ENCODE data around the gene CCR5. TPM values are rescaled to one million over a fixed set of nuclear protein-coding genes. Genes with fewer than 3 reads are reported as not detected.

CCR5 gene
- total RNA-seq, 4 donors from 2014 or later = 1.1 to 3.7 (median 1.4) TPM; not detected in 1

DNA sequence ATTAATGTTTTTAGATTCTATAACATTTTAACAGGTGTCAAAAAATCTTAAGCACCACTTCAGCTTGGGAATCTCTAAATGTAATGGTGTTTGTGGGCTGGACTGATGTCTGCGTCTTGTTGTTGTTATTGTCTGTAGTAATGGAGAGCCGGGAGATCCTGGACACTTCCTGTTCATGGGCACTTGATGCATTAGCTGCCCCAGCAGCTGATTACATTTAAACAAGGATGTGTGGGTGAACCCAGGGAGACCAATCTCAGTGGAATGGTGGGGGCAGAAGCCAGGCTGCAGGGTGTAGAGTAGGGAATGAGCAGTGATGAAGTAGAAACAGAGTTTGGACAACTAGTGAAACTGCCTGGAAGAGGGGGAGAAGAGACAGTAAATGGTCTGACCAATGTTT is 28.4 kb downstream of the CCR5 start:
- intact Hi-C loops (cut with DNase I; ENCODE audit: low total_unique reads) (no loop called here), in situ Hi-C loops (cut with MboI; ENCODE audit: low pct_ligation_motif_present in 1 of 4, low pct_unique_long_range_greater_than_20kb in 1 of 4, low sequenced_read_pairs in 3 of 4) (loop anchor here in 1 of 4 donors (25.0 kb wide), 1 partner anchor 462 kb away; the partner anchor contains the start of gene CXCR6)
- Histone ChIP-seq H3K36me3 (no peaks in the 10 kb centered on the region), H3K27ac (no peak overlapping the region), H3K27me3 (no peaks in the 10 kb centered on the region), H3K9me3 (no peaks in the 10 kb centered on the region), H3K4me3 (no peak overlapping the region), H3K4me1 (no peaks in the 10 kb centered on the region)
- TF ChIP-seq POLR2AphosphoS5 (IDR thresholded peaks at IDR 0.05) = no peak
- TF ChIP-seq POLR2A (IDR thresholded peaks at IDR 0.05) = no peak
- no peak for TF ChIP-seq CTCF (IDR thresholded peaks at IDR 0.05)
- no peak for TF ChIP-seq EP300 (IDR thresholded peaks at IDR 0.05; ENCODE audit: low read depth)
- DNase-seq = no peak
- 83% methylated on average over 1 to 2 of the region's 2 CpGs for WGBS, 2 donors (ENCODE audit: low coverage in 1 of 2)

DNA sequence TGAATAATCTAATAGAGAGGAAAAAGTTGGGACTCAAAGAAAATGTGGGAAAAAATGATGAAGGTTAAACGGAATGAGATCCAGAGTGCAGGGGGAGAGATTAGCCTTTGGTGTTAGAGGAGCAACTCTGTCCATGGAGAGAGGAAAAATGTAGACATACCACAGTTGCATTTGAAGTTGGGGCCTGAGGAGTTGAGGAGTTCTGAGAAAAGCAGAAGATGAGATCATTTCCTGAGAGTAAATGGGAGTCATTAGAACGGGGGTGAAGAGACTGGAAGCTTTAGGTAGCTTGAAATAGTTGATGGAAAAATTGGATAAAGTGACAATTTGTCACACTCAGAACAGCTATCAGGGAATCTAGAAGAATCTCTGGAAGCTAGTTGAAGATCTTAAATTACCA is 28.8 kb downstream of the CCR5 start:
- no peaks in the 10 kb centered on the region for H3K36me3 ChIP-seq
- no peak overlapping the region for H3K4me3 ChIP-seq
- intact Hi-C loops (cut with DNase I; ENCODE audit: low total_unique reads) (no loop called here), in situ Hi-C loops (cut with MboI; ENCODE audit: low pct_ligation_motif_present in 1 of 4, low pct_unique_long_range_greater_than_20kb in 1 of 4, low sequenced_read_pairs in 3 of 4) (loop anchor here in 1 of 4 donors (25.0 kb wide), 1 partner anchor 462 kb away; the partner anchor contains the start of gene CXCR6)
- H3K27ac ChIP-seq = no peak overlapping the region
- DNase-seq = no peak
- no peaks in the 10 kb centered on the region for H3K9me3 ChIP-seq
- WGBS, 2 donors (ENCODE audit: low coverage in 1 of 2) = 40 to 61% methylated on average over 1 to 2 of the region's 2 CpGs
- TF ChIP-seq POLR2AphosphoS5 (IDR thresholded peaks at IDR 0.05) = no peak
- no peak for TF ChIP-seq CTCF (IDR thresholded peaks at IDR 0.05)
- TF ChIP-seq POLR2A (IDR thresholded peaks at IDR 0.05) = no peak
- no peak for TF ChIP-seq EP300 (IDR thresholded peaks at IDR 0.05; ENCODE audit: low read depth)
- no peaks in the 10 kb centered on the region for H3K27me3 ChIP-seq
- peaks cover 0 to 3% (median 1%) of the 10 kb centered on the region in 4 donors for H3K4me1 ChIP-seq

DNA sequence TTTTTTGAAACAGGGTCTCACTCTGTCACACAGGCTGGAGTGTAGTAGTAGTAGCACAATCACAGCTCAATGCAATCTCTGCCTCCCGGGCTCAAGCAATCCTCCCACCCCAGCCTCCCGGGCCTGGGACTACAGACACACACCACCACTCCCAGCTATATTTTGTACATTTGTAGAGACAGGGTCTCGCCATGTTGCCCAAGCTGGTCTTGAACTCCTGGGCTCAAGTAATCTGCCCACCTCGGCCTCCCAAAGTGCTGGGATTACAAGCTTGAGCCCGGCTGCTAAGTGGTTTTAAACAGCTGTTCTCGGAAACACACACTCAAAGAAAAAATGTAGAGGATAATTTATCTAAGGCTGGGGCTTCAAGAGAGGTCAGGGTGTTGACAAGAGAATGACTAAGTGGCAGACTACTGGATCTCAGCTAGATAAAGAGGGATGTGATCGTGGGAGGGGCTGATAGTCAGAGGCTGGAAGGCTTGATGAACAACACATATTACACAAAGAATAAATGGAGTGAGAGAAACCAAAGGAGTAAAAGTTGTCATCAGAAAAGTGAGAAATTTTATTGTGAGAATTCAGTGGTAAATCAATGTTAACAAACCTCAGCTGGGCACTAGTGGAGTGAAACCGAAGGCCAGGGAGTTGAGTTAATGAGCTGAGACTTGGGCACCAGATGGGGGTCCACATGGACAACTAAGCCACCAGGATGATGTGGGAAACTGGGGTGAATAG is 29.4 kb downstream of the CCR5 start:
- in situ Hi-C loops (cut with MboI; ENCODE audit: low pct_ligation_motif_present in 1 of 4, low pct_unique_long_range_greater_than_20kb in 1 of 4, low sequenced_read_pairs in 3 of 4) = loop anchor here in 1 of 4 donors (25.0 kb wide), 1 partner anchor 463 kb away; the partner anchor contains the start of gene CXCR6
- H3K4me3 ChIP-seq = no peak overlapping the region
- no peak for DNase-seq
- H3K4me1 ChIP-seq = peaks cover 0 to 9% (median 4%) of the 10 kb centered on the region in 4 donors
- no peak overlapping the region for H3K27ac ChIP-seq
- WGBS, 2 donors (ENCODE audit: low coverage in 1 of 2) = 83 to 90% methylated on average over 2 to 8 of the region's 8 CpGs
- H3K27me3 ChIP-seq = no peaks in the 10 kb centered on the region
- no peaks in the 10 kb centered on the region for H3K9me3 ChIP-seq
- TF ChIP-seq POLR2AphosphoS5 (IDR thresholded peaks at IDR 0.05) = no peak
- no peak for TF ChIP-seq EP300 (IDR thresholded peaks at IDR 0.05; ENCODE audit: low read depth)
- no peak for TF ChIP-seq POLR2A (IDR thresholded peaks at IDR 0.05)
- no peak for TF ChIP-seq CTCF (IDR thresholded peaks at IDR 0.05)
- H3K36me3 ChIP-seq = no peaks in the 10 kb centered on the region
- intact Hi-C loops (cut with DNase I; ENCODE audit: low total_unique reads) = no loop called here

GRCh38 chr3:46400846-46401245 is 30.1 kb downstream of the CCR5 start:
- Histone ChIP-seq H3K4me1 (peaks cover 0 to 14% (median 6%) of the 10 kb centered on the region in 4 donors), H3K27me3 (no peaks in the 10 kb centered on the region), H3K4me3 (no peak overlapping the region), H3K36me3 (no peaks in the 10 kb centered on the region), H3K27ac (no peak overlapping the region), H3K9me3 (no peaks in the 10 kb centered on the region)
- no peak for DNase-seq
- WGBS, 2 donors (ENCODE audit: low coverage in 1 of 2) = 92 to 95% methylated on average over 5 of the region's 5 CpGs
- intact Hi-C loops (cut with DNase I; ENCODE audit: low total_unique reads) = no loop called here
- TF ChIP-seq POLR2AphosphoS5 (IDR thresholded peaks at IDR 0.05) = no peak
- TF ChIP-seq EP300 (IDR thresholded peaks at IDR 0.05; ENCODE audit: low read depth) = no peak
- no peak for TF ChIP-seq POLR2A (IDR thresholded peaks at IDR 0.05)
- no peak for TF ChIP-seq CTCF (IDR thresholded peaks at IDR 0.05)
- in situ Hi-C loops (cut with MboI; ENCODE audit: low pct_ligation_motif_present in 1 of 4, low pct_unique_long_range_greater_than_20kb in 1 of 4, low sequenced_read_pairs in 3 of 4) = no loop called here

Data from transverse colon (tissue), 4 donors.